HEK293 (cell line): ENCODE measurements around the gene BAIAP2.

Experiments
- CTCF ChIA-PET: fragments of 350-600 bp; formaldehyde crosslinking; extraction: SDS; loops from one replicate; lab custom pipeline; 2021; ENCODE audit warnings: antibody characterized with exemption; lab: Yijun Ruan, JAX
- POLR2A ChIA-PET: fragments of 300-600 bp; formaldehyde crosslinking; extraction: SDS; loops from one replicate; lab custom pipeline; 2020; ENCODE audit warnings: antibody characterized with exemption, inconsistent platforms; lab: Yijun Ruan, JAX
- H3K27ac ChIP-seq: fragments of 200-500 bp; sonication (Bioruptor generic); 2 replicates; pipeline ENCODE4 v1.5.1; 2014; ENCODE audit warnings: low read depth, low read length, control low read depth, inconsistent platforms; ENCODE audit errors: extremely low read depth
- H3K36me3 ChIP-seq, 2 experiments: fragments of 200-500 bp in 1 of 2; sonication (Bioruptor generic) in 1 of 2; 1 replicate in 1 of 2; 2 replicates in 1 of 2; pipeline ENCODE4 v1.5.1; 2014 to 2017; ENCODE audit warnings: inconsistent platforms in 2 of 2, low read length in 2 of 2; ENCODE audit not compliant: control insufficient read depth in 2 of 2, insufficient read depth in 1 of 2
- H3K4me1 ChIP-seq: fragments of 200-500 bp; sonication (Bioruptor generic); 2 replicates; pipeline ENCODE4 v1.5.1; 2014; ENCODE audit warnings: mild to moderate bottlenecking, low read length, inconsistent platforms; ENCODE audit not compliant: control insufficient read depth, insufficient read depth
- H3K4me3 ChIP-seq: 2 replicates; pipeline ENCODE4 v1.5.1; 2011; ENCODE audit warnings: low read depth, mild to moderate bottlenecking, control low read depth, low read length, moderate library complexity
- H3K9me3 ChIP-seq: fragments of 200-500 bp; sonication (Bioruptor generic); 2 replicates; pipeline ENCODE4 v1.5.1; 2014; ENCODE audit warnings: low read depth, low read length, inconsistent platforms; ENCODE audit not compliant: control insufficient read depth, insufficient read depth
- GLI4 ChIP-seq: fragments of 450-650 bp; formaldehyde crosslinking; IDR thresholded peaks from 2 replicates; pipeline ENCODE4 v1.5.1; 2016; ENCODE audit warnings: missing biosample characterization, missing genetic modification characterization
- GLIS1 ChIP-seq: fragments of 450-650 bp; formaldehyde crosslinking; IDR thresholded peaks from 2 replicates; pipeline ENCODE4 v1.5.1; 2016; ENCODE audit warnings: missing biosample characterization, missing genetic modification characterization
- GLIS2 ChIP-seq: fragments of 450-650 bp; formaldehyde crosslinking; IDR thresholded peaks from 2 replicates; pipeline ENCODE4 v1.5.1; 2016; ENCODE audit warnings: missing biosample characterization, missing genetic modification characterization
- ZBTB8A ChIP-seq: fragments of 450-650 bp; formaldehyde crosslinking; IDR thresholded peaks from 2 replicates; pipeline ENCODE4 v1.5.1; 2016; ENCODE audit warnings: missing biosample characterization, missing genetic modification characterization
- ZIC2 ChIP-seq: fragments of 450-650 bp; formaldehyde crosslinking; IDR thresholded peaks from 2 replicates; pipeline ENCODE4 v1.5.1; 2016; ENCODE audit warnings: missing biosample characterization, missing genetic modification characterization
- ZNF146 ChIP-seq: fragments of 450-650 bp; formaldehyde crosslinking; IDR thresholded peaks from 2 replicates; pipeline ENCODE4 v1.5.1; 2016; ENCODE audit warnings: missing biosample characterization, missing genetic modification characterization
- ZNF174 ChIP-seq: fragments of 450-650 bp; formaldehyde crosslinking; IDR thresholded peaks from 2 replicates; pipeline ENCODE4 v1.5.0; 2017; ENCODE audit warnings: missing biosample characterization, mild to moderate bottlenecking, missing genetic modification characterization
- ZNF324 ChIP-seq: fragments of 450-650 bp; formaldehyde crosslinking; IDR thresholded peaks from 2 replicates; pipeline ENCODE4 v1.5.1; 2016; ENCODE audit warnings: missing biosample characterization, missing genetic modification characterization
- ZNF354C ChIP-seq: fragments of 450-650 bp; formaldehyde crosslinking; IDR thresholded peaks from 2 replicates; pipeline ENCODE4 v1.5.1; 2016; ENCODE audit warnings: missing biosample characterization, missing genetic modification characterization, low read depth, borderline replicate concordance
- ZNF530 ChIP-seq: fragments of 450-650 bp; formaldehyde crosslinking; IDR thresholded peaks from 2 replicates; pipeline ENCODE4 v1.5.1; 2016; ENCODE audit warnings: low read depth, missing biosample characterization, missing genetic modification characterization
- ZNF555 ChIP-seq: fragments of 450-650 bp; formaldehyde crosslinking; conservative IDR thresholded peaks from 2 replicates; pipeline ENCODE4 v1.5.1; 2017; ENCODE audit warnings: missing biosample characterization, mild to moderate bottlenecking, missing genetic modification characterization, inconsistent platforms
- ZNF561 ChIP-seq: fragments of 450-650 bp; IDR thresholded peaks from 2 replicates; pipeline ENCODE4 v1.5.1; 2018; ENCODE audit warnings: missing biosample characterization, missing genetic modification characterization, borderline replicate concordance
- ZNF585B ChIP-seq: fragments of 450-650 bp; formaldehyde crosslinking; IDR thresholded peaks from 2 replicates; pipeline ENCODE4 v1.5.1; 2016; ENCODE audit warnings: missing biosample characterization, missing genetic modification characterization
- ZNF610 ChIP-seq: fragments of 450-650 bp; formaldehyde crosslinking; IDR thresholded peaks from 2 replicates; pipeline ENCODE4 v1.5.1; 2016; ENCODE audit warnings: missing biosample characterization, missing genetic modification characterization, borderline replicate concordance
- ZNF623 ChIP-seq: fragments of 450-650 bp; formaldehyde crosslinking; IDR thresholded peaks from 2 replicates; pipeline ENCODE4 v1.5.1; 2016; ENCODE audit warnings: missing biosample characterization, missing genetic modification characterization
- ZSCAN30 ChIP-seq: fragments of 450-650 bp; IDR thresholded peaks from 2 replicates; pipeline ENCODE4 v1.5.1; 2018; ENCODE audit warnings: missing biosample characterization, mild to moderate bottlenecking, missing genetic modification characterization, moderate library complexity
- TF ChIP-seq, protein P1 (sequence below): fragments of 450-650 bp; formaldehyde crosslinking; IDR thresholded peaks from 2 replicates; pipeline ENCODE4 v1.5.1; 2016; ENCODE audit warnings: missing biosample characterization, missing genetic modification characterization
- TF ChIP-seq, protein P2 (sequence below): fragments of 450-650 bp; formaldehyde crosslinking; IDR thresholded peaks from 2 replicates; pipeline ENCODE4 v1.5.1; 2016; ENCODE audit warnings: missing biosample characterization, missing genetic modification characterization
- TF ChIP-seq, protein P3 (sequence below): fragments of 450-650 bp; formaldehyde crosslinking; IDR thresholded peaks from 2 replicates; pipeline ENCODE4 v1.5.1; 2016; ENCODE audit warnings: missing biosample characterization, missing genetic modification characterization, borderline replicate concordance
- TF ChIP-seq, protein P4 (sequence below): fragments of 450-650 bp; formaldehyde crosslinking; IDR thresholded peaks from 2 replicates; pipeline ENCODE4 v1.5.1; 2016; ENCODE audit warnings: missing biosample characterization, missing genetic modification characterization
- TF ChIP-seq, protein P5 (sequence below): fragments of 450-650 bp; formaldehyde crosslinking; optimal IDR thresholded peaks from 2 replicates; pipeline ENCODE3; 2016; ENCODE audit warnings: missing biosample characterization, mild to moderate bottlenecking, missing genetic modification characterization
- TF ChIP-seq, protein P6 (sequence below): fragments of 450-650 bp; formaldehyde crosslinking; IDR thresholded peaks from 2 replicates; pipeline ENCODE4 v1.5.1; 2016; ENCODE audit warnings: missing biosample characterization, missing genetic modification characterization

BAIAP2 gene

DNA sequence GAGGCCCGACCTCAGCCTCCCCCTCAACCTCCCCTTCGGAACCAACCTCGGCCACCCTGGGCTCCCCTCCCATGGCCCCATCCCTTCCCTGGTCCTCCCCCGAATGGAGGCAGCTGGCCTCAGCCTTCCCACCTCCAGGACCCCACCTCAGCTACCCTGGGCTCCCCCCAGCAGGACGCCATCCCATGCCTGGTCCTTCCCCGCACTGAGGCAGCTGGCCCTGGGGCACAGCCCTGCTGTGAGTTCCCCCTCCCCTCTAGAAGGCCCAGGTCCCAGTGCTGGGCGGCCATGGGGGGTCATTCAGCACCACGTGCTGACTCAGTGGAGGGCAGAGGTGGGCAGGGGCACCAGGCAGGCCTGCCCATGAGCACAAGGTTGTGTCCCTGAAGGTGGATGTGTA is 101.4 kb downstream of the BAIAP2 start:
- H3K36me3 ChIP-seq, result no peaks in the 10 kb centered on the region
- no peak overlapping the region for H3K4me3 ChIP-seq
- H3K27ac ChIP-seq, result no peak overlapping the region
- ChIA-PET POLR2A (no interaction called here), CTCF (no interaction called here)
- H3K9me3 ChIP-seq, result no peaks in the 10 kb centered on the region
- TF ChIP-seq GLIS2 (peak; percentile 78), ZIC2 (tag by site-specific recombination) (peak; percentile 94), ZNF561 (tag by site-specific recombination) (no peak), GLIS1 (peak; percentile 46)
- TF ChIP-seq, protein P1, sequence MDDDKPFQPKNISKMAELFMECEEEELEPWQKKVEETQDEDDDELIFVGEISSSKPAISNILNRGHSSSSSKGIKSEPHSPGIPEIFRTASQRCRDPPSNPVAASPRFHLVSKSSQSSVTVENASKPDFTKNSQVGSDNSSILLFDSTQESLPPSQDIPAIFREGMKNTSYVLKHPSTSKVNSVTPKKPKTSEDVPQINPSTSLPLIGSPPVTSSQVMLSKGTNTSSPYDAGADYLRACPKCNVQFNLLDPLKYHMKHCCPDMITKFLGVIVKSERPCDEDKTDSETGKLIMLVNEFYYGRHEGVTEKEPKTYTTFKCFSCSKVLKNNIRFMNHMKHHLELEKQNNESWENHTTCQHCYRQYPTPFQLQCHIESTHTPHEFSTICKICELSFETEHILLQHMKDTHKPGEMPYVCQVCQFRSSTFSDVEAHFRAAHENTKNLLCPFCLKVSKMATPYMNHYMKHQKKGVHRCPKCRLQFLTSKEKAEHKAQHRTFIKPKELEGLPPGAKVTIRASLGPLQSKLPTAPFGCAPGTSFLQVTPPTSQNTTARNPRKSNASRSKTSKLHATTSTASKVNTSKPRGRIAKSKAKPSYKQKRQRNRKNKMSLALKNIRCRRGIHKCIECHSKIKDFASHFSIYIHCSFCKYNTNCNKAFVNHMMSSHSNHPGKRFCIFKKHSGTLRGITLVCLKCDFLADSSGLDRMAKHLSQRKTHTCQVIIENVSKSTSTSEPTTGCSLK (tag by site-specific recombination), result no peak
- no peaks in the 10 kb centered on the region for H3K4me1 ChIP-seq

DNA sequence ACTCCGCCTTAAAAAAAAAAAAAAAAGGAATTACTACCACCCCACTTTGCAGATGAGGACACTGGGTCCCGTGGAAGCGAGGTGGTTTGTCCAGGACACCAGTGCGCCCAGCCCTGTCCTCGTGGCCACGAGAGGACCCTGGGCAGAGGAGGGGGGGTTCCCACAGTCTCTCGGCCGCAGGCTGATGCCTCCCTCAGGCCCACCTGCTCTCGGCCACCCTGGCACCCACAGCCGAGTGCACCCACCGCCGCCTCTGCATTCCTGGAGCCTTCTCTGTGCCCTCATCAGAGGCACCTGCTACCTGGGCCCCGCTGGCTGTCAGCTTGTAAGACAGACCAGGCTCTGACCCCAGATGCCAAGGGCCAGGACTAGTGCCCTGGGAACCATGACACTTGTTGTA is 102.3 kb downstream of the BAIAP2 start:
- TF ChIP-seq, protein P2, sequence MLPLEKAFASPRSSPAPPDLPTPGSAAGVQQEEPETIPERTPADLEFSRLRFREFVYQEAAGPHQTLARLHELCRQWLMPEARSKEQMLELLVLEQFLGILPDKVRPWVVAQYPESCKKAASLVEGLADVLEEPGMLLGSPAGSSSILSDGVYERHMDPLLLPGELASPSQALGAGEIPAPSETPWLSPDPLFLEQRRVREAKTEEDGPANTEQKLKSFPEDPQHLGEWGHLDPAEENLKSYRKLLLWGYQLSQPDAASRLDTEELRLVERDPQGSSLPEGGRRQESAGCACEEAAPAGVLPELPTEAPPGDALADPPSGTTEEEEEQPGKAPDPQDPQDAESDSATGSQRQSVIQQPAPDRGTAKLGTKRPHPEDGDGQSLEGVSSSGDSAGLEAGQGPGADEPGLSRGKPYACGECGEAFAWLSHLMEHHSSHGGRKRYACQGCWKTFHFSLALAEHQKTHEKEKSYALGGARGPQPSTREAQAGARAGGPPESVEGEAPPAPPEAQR (tag by site-specific recombination), result no peak
- no peak for TF ChIP-seq ZNF610 (tag by site-specific recombination)
- TF ChIP-seq ZNF530 (tag by site-specific recombination), result no peak
- TF ChIP-seq ZNF623 (tag by site-specific recombination), result no peak
- no peak for TF ChIP-seq ZNF555
- no peak for TF ChIP-seq ZNF324 (tag by site-specific recombination)
- TF ChIP-seq, protein P3, sequence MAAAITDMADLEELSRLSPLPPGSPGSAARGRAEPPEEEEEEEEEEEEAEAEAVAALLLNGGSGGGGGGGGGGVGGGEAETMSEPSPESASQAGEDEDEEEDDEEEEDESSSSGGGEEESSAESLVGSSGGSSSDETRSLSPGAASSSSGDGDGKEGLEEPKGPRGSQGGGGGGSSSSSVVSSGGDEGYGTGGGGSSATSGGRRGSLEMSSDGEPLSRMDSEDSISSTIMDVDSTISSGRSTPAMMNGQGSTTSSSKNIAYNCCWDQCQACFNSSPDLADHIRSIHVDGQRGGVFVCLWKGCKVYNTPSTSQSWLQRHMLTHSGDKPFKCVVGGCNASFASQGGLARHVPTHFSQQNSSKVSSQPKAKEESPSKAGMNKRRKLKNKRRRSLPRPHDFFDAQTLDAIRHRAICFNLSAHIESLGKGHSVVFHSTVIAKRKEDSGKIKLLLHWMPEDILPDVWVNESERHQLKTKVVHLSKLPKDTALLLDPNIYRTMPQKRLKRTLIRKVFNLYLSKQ (tag by site-specific recombination), result no peak
- TF ChIP-seq ZNF146, result no peak
- no peak for TF ChIP-seq ZBTB8A (tag by site-specific recombination)
- no peak for TF ChIP-seq ZSCAN30 (tag by site-specific recombination)
- no peak for TF ChIP-seq ZNF174 (tag by site-specific recombination)
- no peak for TF ChIP-seq ZNF354C (tag by site-specific recombination)
- TF ChIP-seq ZNF585B (tag by site-specific recombination), result no peak
- H3K4me1 ChIP-seq, result no peaks in the 10 kb centered on the region
- no peak overlapping the region for H3K4me3 ChIP-seq
- no peak overlapping the region for H3K27ac ChIP-seq
- POLR2A ChIA-PET, result no interaction called here
- H3K9me3 ChIP-seq, result no peaks in the 10 kb centered on the region
- H3K36me3 ChIP-seq, result no peaks in the 10 kb centered on the region
- CTCF ChIA-PET, result no interaction called here

DNA sequence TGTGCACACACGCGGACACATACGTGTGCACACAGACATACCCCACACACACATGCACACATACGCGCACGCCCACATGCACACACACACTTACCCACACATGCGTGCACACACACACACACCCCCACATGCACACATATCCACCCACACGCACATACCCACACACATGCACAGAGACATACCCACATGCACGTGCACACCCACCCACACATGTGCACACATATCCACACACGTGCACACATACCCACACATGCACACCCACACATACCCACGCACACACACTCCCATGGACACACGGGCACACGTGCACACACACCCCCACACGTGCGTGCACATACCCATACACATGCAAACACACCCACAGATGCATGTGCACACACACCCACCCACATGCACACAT is 103.1 kb downstream of the BAIAP2 start:
- H3K4me1 ChIP-seq, result no peaks in the 10 kb centered on the region
- H3K36me3 ChIP-seq, result no peaks in the 10 kb centered on the region
- no peak overlapping the region for H3K4me3 ChIP-seq
- no peaks in the 10 kb centered on the region for H3K9me3 ChIP-seq
- ChIA-PET POLR2A (no interaction called here), CTCF (no interaction called here)
- H3K27ac ChIP-seq, result no peak overlapping the region
- TF ChIP-seq, protein P4, sequence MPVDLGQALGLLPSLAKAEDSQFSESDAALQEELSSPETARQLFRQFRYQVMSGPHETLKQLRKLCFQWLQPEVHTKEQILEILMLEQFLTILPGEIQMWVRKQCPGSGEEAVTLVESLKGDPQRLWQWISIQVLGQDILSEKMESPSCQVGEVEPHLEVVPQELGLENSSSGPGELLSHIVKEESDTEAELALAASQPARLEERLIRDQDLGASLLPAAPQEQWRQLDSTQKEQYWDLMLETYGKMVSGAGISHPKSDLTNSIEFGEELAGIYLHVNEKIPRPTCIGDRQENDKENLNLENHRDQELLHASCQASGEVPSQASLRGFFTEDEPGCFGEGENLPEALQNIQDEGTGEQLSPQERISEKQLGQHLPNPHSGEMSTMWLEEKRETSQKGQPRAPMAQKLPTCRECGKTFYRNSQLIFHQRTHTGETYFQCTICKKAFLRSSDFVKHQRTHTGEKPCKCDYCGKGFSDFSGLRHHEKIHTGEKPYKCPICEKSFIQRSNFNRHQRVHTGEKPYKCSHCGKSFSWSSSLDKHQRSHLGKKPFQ, result peak; percentile 40; the same call in 1 of the 2 replicates
- no peak for TF ChIP-seq GLI4 (tag by site-specific recombination)
- TF ChIP-seq, protein P5, sequence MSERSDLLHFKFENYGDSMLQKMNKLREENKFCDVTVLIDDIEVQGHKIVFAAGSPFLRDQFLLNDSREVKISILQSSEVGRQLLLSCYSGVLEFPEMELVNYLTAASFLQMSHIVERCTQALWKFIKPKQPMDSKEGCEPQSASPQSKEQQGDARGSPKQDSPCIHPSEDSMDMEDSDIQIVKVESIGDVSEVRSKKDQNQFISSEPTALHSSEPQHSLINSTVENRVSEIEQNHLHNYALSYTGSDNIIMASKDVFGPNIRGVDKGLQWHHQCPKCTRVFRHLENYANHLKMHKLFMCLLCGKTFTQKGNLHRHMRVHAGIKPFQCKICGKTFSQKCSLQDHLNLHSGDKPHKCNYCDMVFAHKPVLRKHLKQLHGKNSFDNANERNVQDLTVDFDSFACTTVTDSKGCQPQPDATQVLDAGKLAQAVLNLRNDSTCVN (tag by site-specific recombination), result peak; percentile 34
- TF ChIP-seq, protein P6, sequence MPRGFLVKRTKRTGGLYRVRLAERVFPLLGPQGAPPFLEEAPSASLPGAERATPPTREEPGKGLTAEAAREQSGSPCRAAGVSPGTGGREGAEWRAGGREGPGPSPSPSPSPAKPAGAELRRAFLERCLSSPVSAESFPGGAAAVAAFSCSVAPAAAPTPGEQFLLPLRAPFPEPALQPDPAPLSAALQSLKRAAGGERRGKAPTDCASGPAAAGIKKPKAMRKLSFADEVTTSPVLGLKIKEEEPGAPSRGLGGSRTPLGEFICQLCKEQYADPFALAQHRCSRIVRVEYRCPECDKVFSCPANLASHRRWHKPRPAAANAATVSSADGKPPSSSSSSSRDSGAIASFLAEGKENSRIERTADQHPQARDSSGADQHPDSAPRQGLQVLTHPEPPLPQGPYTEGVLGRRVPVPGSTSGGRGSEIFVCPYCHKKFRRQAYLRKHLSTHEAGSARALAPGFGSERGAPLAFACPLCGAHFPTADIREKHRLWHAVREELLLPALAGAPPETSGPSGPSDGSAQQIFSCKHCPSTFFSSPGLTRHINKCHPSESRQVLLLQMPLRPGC (tag by site-specific recombination), result peak; percentile 29; the same call in 1 of the 2 replicates
